IMR-90 (cell line): ENCODE measurements around the gene EVA1A. TPM values are rescaled to one million over a fixed set of nuclear protein-coding genes. Genes with fewer than 3 reads are reported as not detected.

ENCODE experiments used
- ATAC-seq: fragments of 200-7000 bp; cut with Tn5 transposase; 2 replicates; pipeline ENCODE4 v1.9.1; 2020; ENCODE audit warnings: low read depth, mild to moderate bottlenecking, moderate library complexity
- BruUV-seq: library from RNA; stranded (reverse); fragments of 400-500 nt; replicated peaks from 2 replicates; lab custom pipeline; 2021; lab: Mats Ljungman, UMichigan
- CTCF ChIA-PET: fragments of 300-600 bp; formaldehyde crosslinking; extraction: SDS; loops from one replicate; lab custom pipeline; 2021; ENCODE audit warnings: antibody characterized with exemption; lab: Yijun Ruan, JAX
- POLR2A ChIA-PET: fragments of 300-600 bp; sonication (Branson Sonifier 250); formaldehyde crosslinking; loops from one replicate; lab custom pipeline; 2022; ENCODE audit warnings: antibody characterized with exemption; ENCODE audit not compliant: unreplicated experiment; lab: Charles Lee
- DNase-seq: peaks from one replicate; pipeline ENCODE4 v3.0.0; 2013
- H2AFZ ChIP-seq: replicated peaks from 2 replicates; pipeline ENCODE3; 2013; ENCODE audit warnings: low read length, mild to moderate bottlenecking; ENCODE audit not compliant: poor library complexity
- H2AK5ac ChIP-seq: 2 replicates; pipeline ENCODE4 v1.6.1; 2013; ENCODE audit warnings: low read depth, low read length, inconsistent platforms
- H2AK9ac ChIP-seq: replicated peaks from 2 replicates; pipeline ENCODE3; 2013; ENCODE audit warnings: mild to moderate bottlenecking, low read depth, low read length, moderate library complexity; ENCODE audit not compliant: poor library complexity
- H2BK120ac ChIP-seq: 2 replicates; pipeline ENCODE4 v1.6.1; 2013; ENCODE audit warnings: low read depth, low read length, inconsistent platforms
- H2BK15ac ChIP-seq: 3 replicates; pipeline ENCODE4 v1.6.1; 2013; ENCODE audit warnings: low read depth, low read length, inconsistent platforms
- H2BK20ac ChIP-seq: 2 replicates; pipeline ENCODE4 v1.6.1; 2013; ENCODE audit warnings: low read depth, mild to moderate bottlenecking, inconsistent platforms, low read length, moderate library complexity
- H2BK5ac ChIP-seq: 2 replicates; pipeline ENCODE4 v1.6.1; 2013; ENCODE audit warnings: mild to moderate bottlenecking, low read depth, low read length, inconsistent platforms; ENCODE audit not compliant: poor library complexity, severe bottlenecking
- H3K14ac ChIP-seq: replicated peaks from 2 replicates; pipeline ENCODE4 v1.6.1; 2013; ENCODE audit warnings: low read depth, low read length, inconsistent platforms
- H3K18ac ChIP-seq: 2 replicates; pipeline ENCODE4 v1.6.1; 2013; ENCODE audit warnings: low read depth, low read length, control low read depth
- H3K23ac ChIP-seq: 2 replicates; pipeline ENCODE4 v1.6.1; 2013; ENCODE audit warnings: low read depth, low read length, inconsistent platforms
- H3K27ac ChIP-seq: 2 replicates; pipeline ENCODE4 v1.5.1; 2013; ENCODE audit warnings: mild to moderate bottlenecking, control low read depth, low read length; ENCODE audit not compliant: insufficient read depth
- H3K27me3 ChIP-seq: 2 replicates; pipeline ENCODE4 v1.6.1; 2013; ENCODE audit warnings: low read length; ENCODE audit not compliant: control insufficient read depth, insufficient read depth
- H3K36me3 ChIP-seq: 2 replicates; pipeline ENCODE4 v1.6.1; 2013; ENCODE audit warnings: low read length, mixed read lengths; ENCODE audit not compliant: control insufficient read depth, insufficient read depth
- H3K4ac ChIP-seq: 2 replicates; pipeline ENCODE4 v1.6.1; 2013; ENCODE audit warnings: low read depth, low read length, inconsistent platforms
- H3K4me1 ChIP-seq: 2 replicates; pipeline ENCODE4 v1.6.1; 2013; ENCODE audit warnings: low read length, mixed read lengths; ENCODE audit not compliant: control insufficient read depth, insufficient read depth
- H3K4me2 ChIP-seq: 2 replicates; pipeline ENCODE4 v1.6.1; 2013; ENCODE audit warnings: low read depth, mild to moderate bottlenecking, control low read depth, low read length, moderate library complexity
- H3K4me3 ChIP-seq: 2 replicates; pipeline ENCODE4 v1.5.1; 2013; ENCODE audit warnings: low read depth, mild to moderate bottlenecking, control low read depth, low read length, moderate library complexity; ENCODE audit not compliant: insufficient read depth
- H3K56ac ChIP-seq: 2 replicates; pipeline ENCODE4 v1.6.1; 2013; ENCODE audit warnings: low read length, inconsistent platforms; ENCODE audit not compliant: insufficient read depth; ENCODE audit errors: extremely low read depth
- H3K79me1 ChIP-seq, 2 experiments: 2 replicates each; pipeline ENCODE4 v1.6.1; 2013; ENCODE audit warnings: low read length in 2 of 2, inconsistent platforms in 1 of 2, low read depth in 1 of 2
- H3K9ac ChIP-seq: 2 replicates; pipeline ENCODE4 v1.6.1; 2013; ENCODE audit warnings: low read depth, low read length, control low read depth
- H3K9me1 ChIP-seq: 2 replicates; pipeline ENCODE4 v1.6.1; 2013; ENCODE audit warnings: low read length, inconsistent platforms; ENCODE audit not compliant: insufficient read depth
- H3K9me3 ChIP-seq: 2 replicates; pipeline ENCODE4 v1.6.1; 2013; ENCODE audit warnings: low read length; ENCODE audit not compliant: control insufficient read depth, insufficient read depth
- H4K20me1 ChIP-seq: 2 replicates; pipeline ENCODE4 v1.6.1; 2013; ENCODE audit warnings: low read length, inconsistent platforms; ENCODE audit not compliant: insufficient read depth
- H4K5ac ChIP-seq: 2 replicates; pipeline ENCODE4 v1.6.1; 2013; ENCODE audit warnings: mild to moderate bottlenecking, low read depth, low read length, control low read depth
- H4K8ac ChIP-seq, 2 experiments: 2 replicates each; pipeline ENCODE4 v1.6.1; 2013; ENCODE audit warnings: low read depth in 2 of 2, low read length in 2 of 2, control low read depth in 1 of 2, inconsistent platforms in 1 of 2
- H4K91ac ChIP-seq: 2 replicates; pipeline ENCODE4 v1.6.1; 2013; ENCODE audit warnings: low read depth, low read length, inconsistent platforms; ENCODE audit not compliant: insufficient read depth
- BHLHE40 ChIP-seq: fragments of 150-350 bp; IDR thresholded peaks from 2 replicates; pipeline ENCODE4 v1.6.1; 2016; ENCODE audit warnings: mild to moderate bottlenecking, low read depth, low read length
- CEBPB ChIP-seq: IDR thresholded peaks from 2 replicates; pipeline ENCODE4 v1.6.1; 2012; ENCODE audit warnings: low read depth, low read length, improper control_type of control experiment
- CHD1 ChIP-seq: IDR thresholded peaks from 2 replicates; pipeline ENCODE4 v1.6.1; 2012; ENCODE audit warnings: low read depth, low read length, improper control_type of control experiment
- CTCF ChIP-seq: conservative IDR thresholded peaks from 2 replicates; pipeline ENCODE4 v1.5.1; 2012; ENCODE audit warnings: mild to moderate bottlenecking, low read depth, low read length, improper control_type of control experiment
- ELK1 ChIP-seq: fragments of 150-350 bp; IDR thresholded peaks from 2 replicates; pipeline ENCODE4 v1.6.1; 2016; ENCODE audit warnings: low read depth, mild to moderate bottlenecking, low read length, moderate library complexity, borderline replicate concordance
- FOS ChIP-seq: fragments of 150-350 bp; IDR thresholded peaks from 2 replicates; pipeline ENCODE4 v1.6.1; 2016; ENCODE audit warnings: low read depth, low read length
- MAFK ChIP-seq: IDR thresholded peaks from 2 replicates; pipeline ENCODE4 v1.6.1; 2012; ENCODE audit warnings: low read depth, low read length, improper control_type of control experiment
- MAZ ChIP-seq: IDR thresholded peaks from 2 replicates; pipeline ENCODE4 v1.6.1; 2012; ENCODE audit warnings: low read depth, mild to moderate bottlenecking, low read length, improper control_type of control experiment, moderate library complexity, borderline replicate concordance
- MXI1 ChIP-seq: IDR thresholded peaks from 2 replicates; pipeline ENCODE4 v1.6.1; 2012; ENCODE audit warnings: low read depth, mild to moderate bottlenecking, low read length, moderate library complexity, borderline replicate concordance
- NFE2L2 ChIP-seq: fragments of 150-350 bp; IDR thresholded peaks from 2 replicates; pipeline ENCODE4 v1.6.1; 2016; ENCODE audit warnings: low read depth, mild to moderate bottlenecking, low read length
- POLR2A ChIP-seq: IDR thresholded peaks from 2 replicates; pipeline ENCODE4 v1.6.1; 2012; ENCODE audit warnings: mild to moderate bottlenecking, low read depth, low read length
- RAD21 ChIP-seq: IDR thresholded peaks from 2 replicates; pipeline ENCODE4 v1.6.1; 2012; ENCODE audit warnings: low read length, improper control_type of control experiment
- RCOR1 ChIP-seq: IDR thresholded peaks from 2 replicates; pipeline ENCODE4 v1.6.1; 2012; ENCODE audit warnings: mild to moderate bottlenecking, low read length, improper control_type of control experiment; ENCODE audit not compliant: insufficient replicate concordance
- RFX5 ChIP-seq: IDR thresholded peaks from 2 replicates; pipeline ENCODE4 v1.8.0; 2012; ENCODE audit warnings: low read depth, mild to moderate bottlenecking, low read length, moderate library complexity
- SMC3 ChIP-seq: fragments of 150-350 bp; IDR thresholded peaks from 2 replicates; pipeline ENCODE4 v1.6.1; 2016; ENCODE audit warnings: low read depth, mild to moderate bottlenecking, antibody characterized with exemption, low read length, moderate library complexity
- dilution Hi-C: fragments of 300-500 bp; cut with HindIII; formaldehyde crosslinking; loops from one replicate; pipeline ENCODE4 v1.14.3; 2018; ENCODE audit warnings: low sequenced_read_pairs; ENCODE audit not compliant: unreplicated experiment
- in situ Hi-C: fragments of 300-500 bp; cut with MboI; formaldehyde crosslinking; loops from 3 replicates; pipeline ENCODE4 v1.14.3; 2019; ENCODE audit warnings: low sequenced_read_pairs, inconsistent platforms, mixed read lengths
- intact Hi-C: fragments of 100-400 bp; cut with micrococcal nuclease; formaldehyde crosslinking; loops from 2 replicates; pipeline ENCODE4 v1.10.0; 2022
- polyA plus RNA-seq, 3 experiments: library from polyadenylated mRNA; depleted of rRNA; stranded (reverse); fragments of >200 nt; gene quantifications; 2 replicates each; pipeline ENCODE4 v1.2.3, GENCODE V29; 2012; ENCODE audit warnings: low replicate concordance in 1 of 3
- total RNA-seq: library from RNA; depleted of rRNA; stranded (reverse); fragments of >200 nt; gene quantifications from 2 replicates; pipeline ENCODE4 v1.2.3, GENCODE V29; 2012
- TF ChIP-seq, protein P1 (sequence below): fragments of 150-350 bp; IDR thresholded peaks from 2 replicates; pipeline ENCODE4 v1.6.1; 2017; ENCODE audit warnings: mild to moderate bottlenecking, antibody characterized with exemption, low read length, low read depth

EVA1A gene
- total and polyA plus RNA-seq, 2 of the 4 experiments (the other 2 are of a cell fraction): 54.5 to 93.7 TPM

GRCh38 chr2:75498907-75499306, 61.8 kb downstream of the EVA1A start:
- H4K20me1 ChIP-seq: peaks cover 33% of the 10 kb centered on the region; the same call in 1 of the 2 replicates
- no peak overlapping the region for H3K14ac ChIP-seq
- no peak overlapping the region for H4K5ac ChIP-seq
- in situ Hi-C loops: no loop called here
- ChIA-PET POLR2A (no interaction called here), CTCF (interaction anchor here (0.6 kb wide), 1 partner anchor 16 kb away, joined by 3 read pairs; no protein-coding TSS in a partner anchor)
- peaks cover 53 to 79% of the 10 kb centered on the region in 2 experiments for H3K79me1 ChIP-seq
- H3K56ac ChIP-seq: no peak overlapping the region
- H4K8ac ChIP-seq: no peak overlapping the region
- peaks cover 6% of the 10 kb centered on the region for H3K4me1 ChIP-seq
- no peak overlapping the region for H3K9ac ChIP-seq
- no TSS peak for BruUV-seq
- no peak overlapping the region for H3K18ac ChIP-seq
- H4K91ac ChIP-seq: no peak overlapping the region
- no peak overlapping the region for H2AFZ ChIP-seq
- H2BK15ac ChIP-seq: no peak overlapping the region
- no peak overlapping the region for H3K23ac ChIP-seq
- H3K4me2 ChIP-seq: no peak overlapping the region
- H3K27ac ChIP-seq: no peak overlapping the region
- TF ChIP-seq MAZ (no peak), RAD21 (no peak), NFE2L2 (no peak), FOS (no peak), POLR2A (no peak), RFX5 (no peak), CEBPB (no peak), CTCF (no peak), MXI1 (no peak), ELK1 (no peak), CHD1 (no peak), RCOR1 (no peak), BHLHE40 (no peak), MAFK (no peak), SMC3 (no peak)
- TF ChIP-seq, protein P1, sequence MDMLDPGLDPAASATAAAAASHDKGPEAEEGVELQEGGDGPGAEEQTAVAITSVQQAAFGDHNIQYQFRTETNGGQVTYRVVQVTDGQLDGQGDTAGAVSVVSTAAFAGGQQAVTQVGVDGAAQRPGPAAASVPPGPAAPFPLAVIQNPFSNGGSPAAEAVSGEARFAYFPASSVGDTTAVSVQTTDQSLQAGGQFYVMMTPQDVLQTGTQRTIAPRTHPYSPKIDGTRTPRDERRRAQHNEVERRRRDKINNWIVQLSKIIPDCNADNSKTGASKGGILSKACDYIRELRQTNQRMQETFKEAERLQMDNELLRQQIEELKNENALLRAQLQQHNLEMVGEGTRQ: no peak
- no peak overlapping the region for H2AK5ac ChIP-seq
- peaks cover 2% of the 10 kb centered on the region; the same call in 1 of the 2 replicates for H3K36me3 ChIP-seq
- H2AK9ac ChIP-seq: no peak overlapping the region
- no peak overlapping the region for H3K4me3 ChIP-seq
- no peak for ATAC-seq
- no peaks in the 10 kb centered on the region for H3K27me3 ChIP-seq
- no peak for DNase-seq
- intact Hi-C loops: no loop called here
- H3K9me1 ChIP-seq: peaks cover 15% of the 10 kb centered on the region
- no peak overlapping the region for H2BK5ac ChIP-seq
- dilution Hi-C loops: no loop called here
- no peaks in the 10 kb centered on the region for H3K9me3 ChIP-seq
- no peak overlapping the region for H2BK120ac ChIP-seq
- no peak overlapping the region for H3K4ac ChIP-seq
- H2BK20ac ChIP-seq: no peak overlapping the region
